Measurements from ENCODE around the gene TACR2. TPM values are rescaled to one million over a fixed set of nuclear protein-coding genes. Genes with fewer than 3 reads are reported as not detected.
A peak's percentile ranks its signal among the peaks of the same experiment; 100 is the strongest.

The TACR2 gene
- total RNA-seq, 4 donors from 2014 or later: 18.9 to 241 (median 78.9) TPM

- Histone ChIP-seq H3K9me3 (no peaks in the 10 kb centered on the region), H3K27me3 (no peaks in the 10 kb centered on the region), H3K36me3 (no peaks in the 10 kb centered on the region), H3K4me1 (peaks cover 33 to 70% (median 53%) of the 10 kb centered on the region in 4 donors), H3K4me3 (no peak overlapping the region), H3K27ac (peak overlapping the region; percentile 68 to 94 (median 84))
- WGBS, 2 donors (ENCODE audit: low coverage in 1 of 2): 84 to 100% methylated on average over 2 to 4 of the region's 4 CpGs
- DNase-seq: no peak
- in situ Hi-C loops (cut with MboI; ENCODE audit: low pct_ligation_motif_present in 1 of 4, low pct_unique_long_range_greater_than_20kb in 1 of 4, low sequenced_read_pairs in 3 of 4): loop anchor here in 3 of 4 donors (5.0 to 25.0 kb wide), 2 partner anchors 80 to 215 kb away; partner anchors contain the start of gene FAM241B (in 2 of the 3)
- TF ChIP-seq POLR2AphosphoS5 (IDR thresholded peaks at IDR 0.05) (no peak), EP300 (IDR thresholded peaks at IDR 0.05; ENCODE audit: low read depth) (no peak), CTCF (IDR thresholded peaks at IDR 0.05) (no peak), POLR2A (IDR thresholded peaks at IDR 0.05) (no peak)
- intact Hi-C loops (cut with DNase I; ENCODE audit: low total_unique reads): no loop called here
Measured at GRCh38 chr10:69422676-69423075, 6.0 kb upstream of the TACR2 start.

GRCh38 chr10:69421611-69422308, 5.0 kb upstream of the TACR2 start:
- in situ Hi-C loops (cut with MboI; ENCODE audit: low pct_ligation_motif_present in 1 of 4, low pct_unique_long_range_greater_than_20kb in 1 of 4, low sequenced_read_pairs in 3 of 4): loop anchor here in 3 of 4 donors (5.0 to 25.0 kb wide), 2 partner anchors 81 to 216 kb away; partner anchors contain the start of gene FAM241B (in 2 of the 3)
- intact Hi-C loops (cut with DNase I; ENCODE audit: low total_unique reads): no loop called here
- Histone ChIP-seq H3K36me3 (no peaks in the 10 kb centered on the region), H3K4me3 (no peak overlapping the region), H3K27ac (peak overlapping the region; percentile 69 to 94 (median 84)), H3K27me3 (no peaks in the 10 kb centered on the region), H3K9me3 (no peaks in the 10 kb centered on the region), H3K4me1 (peaks cover 32 to 73% (median 56%) of the 10 kb centered on the region in 4 donors)
- 53 to 58% methylated on average over 2 to 13 of the region's 13 CpGs for WGBS, 2 donors (ENCODE audit: low coverage in 1 of 2)
- TF ChIP-seq CTCF (IDR thresholded peaks at IDR 0.05) (no peak), POLR2AphosphoS5 (IDR thresholded peaks at IDR 0.05) (peak in 2 of 3 donors; percentile 46 to 54)
- DNase-seq: peak; percentile 64

GRCh38 chr10:69419744-69420126, 3.0 kb upstream of the TACR2 start:
- Histone ChIP-seq H3K4me3 (no peak overlapping the region), H3K4me1 (peaks cover 19 to 55% (median 42%) of the 10 kb centered on the region in 4 donors), H3K9me3 (no peaks in the 10 kb centered on the region), H3K27ac (peak overlapping the region; percentile 69 to 94 (median 84)), H3K27me3 (no peaks in the 10 kb centered on the region), H3K36me3 (no peaks in the 10 kb centered on the region)
- in situ Hi-C loops (cut with MboI; ENCODE audit: low pct_ligation_motif_present in 1 of 4, low pct_unique_long_range_greater_than_20kb in 1 of 4, low sequenced_read_pairs in 3 of 4): loop anchor here in 3 of 4 donors (5.0 to 25.0 kb wide), 4 partner anchors 83 to 218 kb away; partner anchors contain the start of gene FAM241B (in 3 of the 3)
- no peak for DNase-seq
- intact Hi-C loops (cut with DNase I; ENCODE audit: low total_unique reads): loop anchor here (5.0 kb wide), 2 partner anchors 73 to 383 kb away; partner anchors contain the start of gene COL13A1
- WGBS, 2 donors (ENCODE audit: low coverage in 1 of 2): 89 to 100% methylated on average over 1 to 11 of the region's 11 CpGs
- TF ChIP-seq POLR2AphosphoS5 (IDR thresholded peaks at IDR 0.05) (no peak), EP300 (IDR thresholded peaks at IDR 0.05; ENCODE audit: low read depth) (no peak), POLR2A (IDR thresholded peaks at IDR 0.05) (no peak), CTCF (IDR thresholded peaks at IDR 0.05) (no peak)

GRCh38 chr10:69419096-69419743, 2.5 kb upstream of the TACR2 start:
- TF ChIP-seq POLR2AphosphoS5 (IDR thresholded peaks at IDR 0.05): no peak
- TF ChIP-seq CTCF (IDR thresholded peaks at IDR 0.05): no peak
- TF ChIP-seq EP300 (IDR thresholded peaks at IDR 0.05; ENCODE audit: low read depth): no peak
- TF ChIP-seq POLR2A (IDR thresholded peaks at IDR 0.05): no peak
- 77 to 82% methylated on average over 9 to 18 of the region's 18 CpGs for WGBS, 2 donors (ENCODE audit: low coverage in 1 of 2)
- DNase-seq: no peak
- no peaks in the 10 kb centered on the region for H3K27me3 ChIP-seq
- no peaks in the 10 kb centered on the region for H3K9me3 ChIP-seq
- H3K4me1 ChIP-seq: peaks cover 19 to 50% (median 41%) of the 10 kb centered on the region in 4 donors
- H3K36me3 ChIP-seq: no peaks in the 10 kb centered on the region
- peak overlapping the region; percentile 69 to 94 (median 84) for H3K27ac ChIP-seq
- H3K4me3 ChIP-seq: no peak overlapping the region
- intact Hi-C loops (cut with DNase I; ENCODE audit: low total_unique reads) (loop anchor here (5.0 kb wide), 2 partner anchors 73 to 383 kb away; partner anchors contain the start of gene COL13A1), in situ Hi-C loops (cut with MboI; ENCODE audit: low pct_ligation_motif_present in 1 of 4, low pct_unique_long_range_greater_than_20kb in 1 of 4, low sequenced_read_pairs in 3 of 4) (loop anchor here in 3 of 4 donors (10.0 to 25.0 kb wide), 3 partner anchors 86 to 218 kb away; partner anchors contain the start of gene FAM241B (in 3 of the 3))

Measured in transverse colon (tissue), 4 donors.